Large intestine (tissue), 3 donors: ENCODE data around the gene HNRNPD. TPM values are rescaled to one million over a fixed set of nuclear protein-coding genes. Genes with fewer than 3 reads are reported as not detected.
"Not testable (repeated sequence)": the region's sequence is repeated elsewhere in the genome, so short reads cannot be mapped to it uniquely, and the experiment has no call there.

Experiments
- DNase-seq, 2 donors: peaks; one replicate each; pipeline versions ENCODE4 v3.0.0 to v3.0.0-alpha.2; 2013
- H3K27ac ChIP-seq: one replicate; pipeline ENCODE4 v1.5.1; 2013; ENCODE audit warnings: low read length
- H3K27me3 ChIP-seq: 2 replicates; pipeline ENCODE4 v1.6.1; 2013; ENCODE audit warnings: low read length; ENCODE audit not compliant: control insufficient read depth, insufficient read depth
- H3K36me3 ChIP-seq: 2 replicates; pipeline ENCODE4 v1.6.1; 2013; ENCODE audit warnings: low read length; ENCODE audit not compliant: control insufficient read depth, insufficient read depth
- H3K4me1 ChIP-seq: one replicate; pipeline ENCODE4 v1.6.1; 2013; ENCODE audit warnings: low read length; ENCODE audit not compliant: control insufficient read depth, insufficient read depth
- H3K4me3 ChIP-seq: one replicate; pipeline ENCODE4 v1.5.1; 2013; ENCODE audit warnings: low read length
- H3K9me3 ChIP-seq: one replicate; pipeline ENCODE4 v1.6.1; 2013; ENCODE audit warnings: mild to moderate bottlenecking, low read depth, low read length, moderate library complexity; ENCODE audit not compliant: control insufficient read depth
- WGBS: methylation state at CpG from one replicate; pipeline ENCODE4 v1.1.5; 2013; ENCODE audit warnings: low lambda C conversion rate; ENCODE audit not compliant: insufficient coverage; 5-methylcytosine and 5-hydroxymethylcytosine counted together
- polyA plus RNA-seq: library from polyadenylated mRNA; unstranded; fragments of 120-200 nt; gene quantifications from one replicate; pipeline ENCODE4 v1.2.1, GENCODE V29; 2013

The HNRNPD gene
- polyA plus RNA-seq, 1 donor, result 401 TPM

GRCh38 chr4:82401600-82401999 lies 27.8 kb upstream of the HNRNPD start:
- Histone ChIP-seq H3K27me3 (no peaks in the 10 kb centered on the region), H3K4me3 (no peak overlapping the region), H3K4me1 (no peaks in the 10 kb centered on the region), H3K27ac (no peak overlapping the region), H3K36me3 (no peaks in the 10 kb centered on the region), H3K9me3 (no peaks in the 10 kb centered on the region)
- no peak for DNase-seq
- 100% methylated on average over 2 of the region's 7 CpGs for WGBS

- DNase-seq, result no peak
- WGBS, result no CpG with 5 or more reads among the region's 1 CpG
- no peaks in the 10 kb centered on the region for H3K9me3 ChIP-seq
Observed at GRCh38 chr4:82398263-82398662, 24.5 kb upstream of the HNRNPD start.

GRCh38 chr4:82397527-82397926 lies 23.7 kb upstream of the HNRNPD start:
- H3K9me3 ChIP-seq, result no peaks in the 10 kb centered on the region
- H3K36me3 ChIP-seq, result no peaks in the 10 kb centered on the region
- no peak overlapping the region for H3K27ac ChIP-seq
- WGBS, result no CpG with 5 or more reads among the region's 3 CpGs
- H3K4me3 ChIP-seq, result no peak overlapping the region
- H3K4me1 ChIP-seq, result no peaks in the 10 kb centered on the region
- no peak for DNase-seq
- no peaks in the 10 kb centered on the region for H3K27me3 ChIP-seq

More at GRCh38 chr4:82398263-82398662, 24.5 kb upstream of the HNRNPD start:
- H3K4me1 ChIP-seq, result no peaks in the 10 kb centered on the region
- H3K4me3 ChIP-seq, result no peak overlapping the region
- H3K36me3 ChIP-seq, result no peaks in the 10 kb centered on the region
- no peaks in the 10 kb centered on the region for H3K27me3 ChIP-seq
- H3K27ac ChIP-seq, result no peak overlapping the region

- peak in 1 of 2 donors; percentile 34 for DNase-seq
- H3K27me3 ChIP-seq, result no peaks in the 10 kb centered on the region
- no CpG with 5 or more reads among the region's 3 CpGs for WGBS
- H3K4me1 ChIP-seq, result no peaks in the 10 kb centered on the region
- no peak overlapping the region for H3K4me3 ChIP-seq
- no peak overlapping the region for H3K27ac ChIP-seq
- H3K36me3 ChIP-seq, result no peaks in the 10 kb centered on the region
- no peaks in the 10 kb centered on the region for H3K9me3 ChIP-seq
Observed at GRCh38 chr4:82394896-82395295, 21.1 kb upstream of the HNRNPD start.

- not testable (repeated sequence) for H3K4me1 ChIP-seq, DNase-seq, H3K4me3 ChIP-seq, H3K9me3 ChIP-seq, H3K27me3 ChIP-seq, H3K36me3 ChIP-seq, H3K27ac ChIP-seq
- no CpG with 5 or more reads among the region's 9 CpGs for WGBS
Observed at GRCh38 chr4:82390061-82390460, 16.3 kb upstream of the HNRNPD start.

GRCh38 chr4:82388405-82388804 lies 14.6 kb upstream of the HNRNPD start:
- WGBS, result no CpG with 5 or more reads among the region's 1 CpG
- H3K36me3 ChIP-seq, result no peaks in the 10 kb centered on the region
- no peak overlapping the region for H3K4me3 ChIP-seq
- H3K27ac ChIP-seq, result no peak overlapping the region
- peak; percentile 26 to 57 for DNase-seq
- H3K27me3 ChIP-seq, result no peaks in the 10 kb centered on the region
- H3K4me1 ChIP-seq, result no peaks in the 10 kb centered on the region
- H3K9me3 ChIP-seq, result no peaks in the 10 kb centered on the region

- not testable (repeated sequence) for H3K36me3 ChIP-seq, H3K9me3 ChIP-seq, H3K4me1 ChIP-seq, H3K4me3 ChIP-seq, H3K27me3 ChIP-seq, DNase-seq, H3K27ac ChIP-seq
- WGBS, result no CpG with 5 or more reads among the region's 8 CpGs
Observed at GRCh38 chr4:82386312-82386711, 12.5 kb upstream of the HNRNPD start.

- WGBS, result no CpG with 5 or more reads among the region's 2 CpGs
- Histone ChIP-seq H3K27ac (no peak overlapping the region), H3K4me1 (no peaks in the 10 kb centered on the region), H3K9me3 (no peaks in the 10 kb centered on the region), H3K4me3 (no peak overlapping the region), H3K36me3 (no peaks in the 10 kb centered on the region), H3K27me3 (no peaks in the 10 kb centered on the region)
- DNase-seq, result no peak
Observed at GRCh38 chr4:82382751-82383150, 9.0 kb upstream of the HNRNPD start.

- no peak for DNase-seq
Observed at GRCh38 chr4:82381661-82382296, 8.0 kb upstream of the HNRNPD start.

GRCh38 chr4:82381235-82381634 lies 7.4 kb upstream of the HNRNPD start:
- H3K27ac ChIP-seq, result no peak overlapping the region
- no peak overlapping the region for H3K4me3 ChIP-seq
- H3K36me3 ChIP-seq, result no peaks in the 10 kb centered on the region
- no peaks in the 10 kb centered on the region for H3K27me3 ChIP-seq
- no peaks in the 10 kb centered on the region for H3K4me1 ChIP-seq
- no peak for DNase-seq
- H3K9me3 ChIP-seq, result no peaks in the 10 kb centered on the region
- WGBS, result no CpG with 5 or more reads among the region's 3 CpGs

More at GRCh38 chr4:82381661-82382296, 8.0 kb upstream of the HNRNPD start:
- Histone ChIP-seq H3K27ac (no peak overlapping the region), H3K36me3 (no peaks in the 10 kb centered on the region), H3K4me3 (no peak overlapping the region), H3K9me3 (no peaks in the 10 kb centered on the region), H3K4me1 (no peaks in the 10 kb centered on the region), H3K27me3 (no peaks in the 10 kb centered on the region)
- 100% methylated on average over 1 of the region's 2 CpGs for WGBS

- Histone ChIP-seq H3K36me3 (no peaks in the 10 kb centered on the region), H3K4me1 (no peaks in the 10 kb centered on the region), H3K9me3 (no peaks in the 10 kb centered on the region), H3K27me3 (no peaks in the 10 kb centered on the region), H3K4me3 (no peak overlapping the region), H3K27ac (no peak overlapping the region)
- DNase-seq, result no peak
- WGBS, result no CpG with 5 or more reads among the region's 4 CpGs
Observed at GRCh38 chr4:82380831-82381230, 7.0 kb upstream of the HNRNPD start.
